ENCODE measurements around the gene ULBP3.

Gene ULBP3

GRCh38 chr6:150068720-150069648, at the start of gene ULBP3:
ULBP3 (minus strand) TSS chr6:150069121; CDS start chr6:150069066, 55 bp downstream.
- H3K36me3 ChIP-seq, result no peaks in the 10 kb centered on the region
- peak within 1 kb of the TSS; percentile 58 for H3K27ac ChIP-seq
- DNase-seq, result peak; percentile 91
- H3K27me3 ChIP-seq (ENCODE audit: insufficient read depth, low read depth, severe bottlenecking), result no peaks in the 10 kb centered on the region
- H3K9me3 ChIP-seq (ENCODE audit: severe bottlenecking), result no peaks in the 10 kb centered on the region
- H3K4me3 ChIP-seq (ENCODE audit: low read depth, low read length), result peak within 1 kb of the TSS; percentile 65
- peak; percentile 61 for TF ChIP-seq CTCF (IDR thresholded peaks at IDR 0.05; ENCODE audit: low read depth, low read length)

GRCh38 chr6:150118627-150119026, 49.7 kb upstream of the ULBP3 start:
- peaks cover 5% of the 10 kb centered on the region for H3K9me3 ChIP-seq (ENCODE audit: severe bottlenecking)

GRCh38 chr6:150118203-150118602, 49.3 kb upstream of the ULBP3 start:
- no peak for DNase-seq
- Histone ChIP-seq H3K27ac (no peak overlapping the region), H3K27me3 (ENCODE audit: insufficient read depth, low read depth, severe bottlenecking) (no peaks in the 10 kb centered on the region), H3K36me3 (no peaks in the 10 kb centered on the region), H3K4me3 (ENCODE audit: low read depth, low read length) (no peak overlapping the region), H3K9me3 (ENCODE audit: severe bottlenecking) (peaks cover 5% of the 10 kb centered on the region)
- TF ChIP-seq CTCF (IDR thresholded peaks at IDR 0.05; ENCODE audit: low read depth, low read length), result no peak

More at GRCh38 chr6:150118627-150119026, 49.7 kb upstream of the ULBP3 start:
- DNase-seq, result no peak
- Histone ChIP-seq H3K4me3 (ENCODE audit: low read depth, low read length) (no peak overlapping the region), H3K36me3 (no peaks in the 10 kb centered on the region), H3K27me3 (ENCODE audit: insufficient read depth, low read depth, severe bottlenecking) (no peaks in the 10 kb centered on the region), H3K27ac (no peak overlapping the region)
- TF ChIP-seq CTCF (IDR thresholded peaks at IDR 0.05; ENCODE audit: low read depth, low read length), result no peak

- Histone ChIP-seq H3K27ac (no peak overlapping the region), H3K27me3 (ENCODE audit: insufficient read depth, low read depth, severe bottlenecking) (no peaks in the 10 kb centered on the region), H3K9me3 (ENCODE audit: severe bottlenecking) (peaks cover 5% of the 10 kb centered on the region), H3K4me3 (ENCODE audit: low read depth, low read length) (no peak overlapping the region), H3K36me3 (no peaks in the 10 kb centered on the region)
- DNase-seq, result no peak
- TF ChIP-seq CTCF (IDR thresholded peaks at IDR 0.05; ENCODE audit: low read depth, low read length), result no peak
These were observed 47.4 kb upstream of the ULBP3 start for GRCh38 chr6:150116200-150116800.

- H3K27me3 ChIP-seq (ENCODE audit: insufficient read depth, low read depth, severe bottlenecking), result no peaks in the 10 kb centered on the region
- H3K36me3 ChIP-seq, result no peaks in the 10 kb centered on the region
- DNase-seq, result no peak
- TF ChIP-seq CTCF (IDR thresholded peaks at IDR 0.05; ENCODE audit: low read depth, low read length), result no peak
- H3K4me3 ChIP-seq (ENCODE audit: low read depth, low read length), result no peak overlapping the region
- no peak overlapping the region for H3K27ac ChIP-seq
- H3K9me3 ChIP-seq (ENCODE audit: severe bottlenecking), result peaks cover 5% of the 10 kb centered on the region
These were observed 46.8 kb upstream of the ULBP3 start for GRCh38 chr6:150115769-150116168.

All from WERI-Rb-1 (cell line).